Activated T-cell treated with anti-CD3 and anti-CD28 coated beads for 24 hours (primary cell): Measurements from ENCODE around the gene MRS2.
"Not testable (repeated sequence)": the region's sequence is repeated elsewhere in the genome, so short reads cannot be mapped to it uniquely, and the experiment has no call there.

ENCODE experiments used
- DNase-seq: peaks from one replicate; pipeline ENCODE4 v3.0.0-alpha.2; 2020; ENCODE audit warnings: low read depth

MRS2 gene, protein sequence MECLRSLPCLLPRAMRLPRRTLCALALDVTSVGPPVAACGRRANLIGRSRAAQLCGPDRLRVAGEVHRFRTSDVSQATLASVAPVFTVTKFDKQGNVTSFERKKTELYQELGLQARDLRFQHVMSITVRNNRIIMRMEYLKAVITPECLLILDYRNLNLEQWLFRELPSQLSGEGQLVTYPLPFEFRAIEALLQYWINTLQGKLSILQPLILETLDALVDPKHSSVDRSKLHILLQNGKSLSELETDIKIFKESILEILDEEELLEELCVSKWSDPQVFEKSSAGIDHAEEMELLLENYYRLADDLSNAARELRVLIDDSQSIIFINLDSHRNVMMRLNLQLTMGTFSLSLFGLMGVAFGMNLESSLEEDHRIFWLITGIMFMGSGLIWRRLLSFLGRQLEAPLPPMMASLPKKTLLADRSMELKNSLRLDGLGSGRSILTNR

DNA sequence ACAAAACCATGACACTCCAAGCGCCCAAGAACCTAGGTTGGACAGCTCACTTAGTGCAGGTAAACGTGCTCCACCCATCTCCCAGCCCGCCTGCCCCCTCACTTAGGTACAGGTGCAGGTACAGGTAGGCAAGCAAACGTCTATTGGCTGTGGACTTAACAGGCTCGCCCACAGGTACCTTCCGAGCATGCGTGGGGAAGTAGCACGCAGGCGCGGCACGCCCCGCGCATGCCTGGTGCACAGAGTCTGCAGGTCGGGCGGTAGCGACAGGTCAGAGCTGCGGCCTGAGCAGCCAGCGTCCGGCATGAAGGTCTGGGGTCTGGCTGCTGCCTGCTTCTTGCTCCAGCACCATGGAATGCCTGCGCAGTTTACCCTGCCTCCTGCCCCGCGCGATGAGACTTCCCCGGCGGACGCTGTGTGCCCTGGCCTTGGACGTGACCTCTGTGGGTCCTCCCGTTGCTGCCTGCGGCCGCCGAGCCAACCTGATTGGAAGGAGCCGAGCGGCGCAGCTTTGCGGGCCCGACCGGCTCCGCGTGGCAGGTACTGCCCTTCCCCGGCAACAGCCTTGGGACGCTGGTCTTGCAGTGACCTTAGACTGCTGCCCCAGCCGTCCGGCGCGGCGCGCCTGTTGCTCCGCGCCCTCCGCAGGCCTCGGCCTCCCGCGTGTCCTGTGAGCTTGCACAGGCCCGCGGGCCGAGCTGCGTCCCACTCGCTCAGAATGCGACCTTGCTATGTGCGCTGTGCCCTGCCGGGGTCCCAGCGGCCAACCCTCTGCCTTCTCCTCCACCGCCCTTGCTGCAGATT lies at the start of gene MRS2:
Gene MRS2, plus strand, starts transcription at position 240 of the 804 bp plus-strand sequence. Its CDS starts 111 bp downstream, at position 351.
- peak; percentile 80 for DNase-seq

DNA sequence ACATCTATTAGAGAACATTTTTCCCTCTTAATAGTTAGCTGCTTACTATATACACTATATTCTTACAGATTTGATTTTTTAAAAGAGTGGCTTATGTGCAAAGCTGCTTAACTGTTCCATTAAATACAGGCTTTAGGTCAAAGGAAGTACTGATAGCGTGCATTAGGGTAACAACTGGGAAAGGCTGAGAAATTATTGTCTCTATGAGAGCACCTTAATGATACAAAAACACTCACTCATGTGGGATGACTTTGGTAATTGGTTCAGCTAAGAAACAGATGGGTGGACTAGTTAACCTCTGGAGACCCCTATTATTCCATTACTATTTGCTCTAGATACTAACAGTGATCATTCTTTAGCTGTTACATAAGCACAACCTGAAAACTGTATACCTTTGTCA lies 48.9 kb upstream of the MRS2 start:
- no peak for DNase-seq

DNA sequence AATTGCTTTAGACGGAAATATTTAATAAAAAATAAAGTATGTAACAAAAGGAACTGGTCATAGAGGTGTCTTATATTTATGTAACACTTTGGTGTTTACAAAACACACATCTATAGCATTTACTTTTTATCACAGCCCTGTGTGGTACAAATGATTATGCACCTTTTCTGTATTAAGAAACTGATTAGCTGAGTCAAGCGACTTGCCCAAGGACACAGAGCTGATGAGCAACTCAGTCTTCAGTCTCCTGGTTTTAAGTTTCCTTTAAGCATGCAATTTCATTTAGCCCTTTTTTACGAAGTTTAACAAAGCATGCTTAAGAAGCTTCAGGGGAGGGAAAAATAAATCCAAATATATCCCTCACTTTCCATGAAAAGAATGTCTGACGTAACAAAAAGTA lies 47.3 kb upstream of the MRS2 start:
- no peak for DNase-seq

DNA sequence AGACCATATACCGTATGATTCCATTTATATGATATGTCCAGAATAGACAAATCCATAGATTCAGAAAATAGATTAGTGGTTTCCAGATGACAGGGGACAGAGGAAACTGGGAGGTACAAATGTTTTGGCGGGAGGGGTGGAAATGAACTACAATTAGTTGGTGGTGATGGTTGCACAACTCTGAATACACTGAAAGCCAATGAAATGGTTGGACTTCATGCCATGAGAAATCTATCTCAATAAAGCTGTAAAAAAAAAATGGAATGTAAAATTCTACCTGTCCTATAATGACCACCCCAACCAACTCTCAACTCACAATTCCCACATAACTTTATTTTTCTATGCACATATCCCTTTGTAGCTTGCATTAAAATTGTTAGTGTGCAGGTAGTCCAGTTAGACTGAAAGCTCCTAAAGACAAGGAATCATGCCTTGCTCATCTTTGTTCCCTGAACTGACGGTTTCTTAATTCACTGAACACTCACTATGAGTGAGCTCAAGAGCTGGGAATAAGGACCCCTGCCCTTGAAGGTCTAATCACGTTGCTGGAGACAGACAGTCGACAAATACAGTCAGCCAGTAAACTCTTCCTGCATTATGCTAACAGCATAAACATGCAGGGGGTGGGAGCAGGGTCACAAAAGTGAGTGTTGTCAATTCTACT lies 46.3 kb upstream of the MRS2 start:
- no peak for DNase-seq

DNA sequence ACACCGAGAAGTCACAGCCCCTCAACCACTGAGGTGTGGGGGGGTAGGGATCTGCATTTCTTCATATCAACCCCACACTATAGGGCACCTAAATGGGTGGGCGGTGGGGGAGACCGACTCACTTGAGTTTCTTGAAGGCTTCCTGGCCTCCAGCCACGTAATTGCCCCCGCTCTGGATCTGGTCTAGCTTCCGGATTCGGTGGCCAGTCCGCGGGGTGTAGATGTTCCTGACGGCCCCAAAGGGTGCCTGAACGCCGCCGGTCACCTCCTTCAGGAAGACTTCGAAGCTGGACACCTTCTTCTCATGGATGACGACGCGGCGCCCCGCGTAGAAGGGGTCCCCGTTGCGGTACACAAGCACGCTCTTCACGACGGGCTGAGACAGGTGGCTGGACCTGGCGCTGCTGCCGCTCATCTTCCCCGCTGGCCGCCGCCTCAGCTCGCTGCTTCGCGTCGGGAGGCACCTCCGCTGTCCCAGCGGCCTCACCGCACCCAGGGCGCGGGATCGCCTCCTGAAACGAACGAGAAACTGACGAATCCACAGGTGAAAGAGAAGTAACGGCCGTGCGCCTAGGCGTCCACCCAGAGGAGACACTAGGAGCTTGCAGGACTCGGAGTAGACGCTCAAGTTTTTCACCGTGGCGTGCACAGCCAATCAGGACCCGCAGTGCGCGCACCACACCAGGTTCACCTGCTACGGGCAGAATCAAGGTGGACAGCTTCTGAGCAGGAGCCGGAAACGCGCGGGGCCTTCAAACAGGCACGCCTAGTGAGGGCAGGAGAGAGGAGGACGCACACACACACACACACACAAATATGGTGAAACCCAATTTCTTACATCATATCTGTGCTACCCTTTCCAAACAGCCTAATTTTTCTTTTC lies 45.2 kb upstream of the MRS2 start, which contains the start of gene DCDC2:
Gene DCDC2, minus strand, starts transcription at position 724 of the 883 bp plus-strand sequence. Its CDS starts 309 bp downstream, at position 415.
- no peak for DNase-seq

DNA sequence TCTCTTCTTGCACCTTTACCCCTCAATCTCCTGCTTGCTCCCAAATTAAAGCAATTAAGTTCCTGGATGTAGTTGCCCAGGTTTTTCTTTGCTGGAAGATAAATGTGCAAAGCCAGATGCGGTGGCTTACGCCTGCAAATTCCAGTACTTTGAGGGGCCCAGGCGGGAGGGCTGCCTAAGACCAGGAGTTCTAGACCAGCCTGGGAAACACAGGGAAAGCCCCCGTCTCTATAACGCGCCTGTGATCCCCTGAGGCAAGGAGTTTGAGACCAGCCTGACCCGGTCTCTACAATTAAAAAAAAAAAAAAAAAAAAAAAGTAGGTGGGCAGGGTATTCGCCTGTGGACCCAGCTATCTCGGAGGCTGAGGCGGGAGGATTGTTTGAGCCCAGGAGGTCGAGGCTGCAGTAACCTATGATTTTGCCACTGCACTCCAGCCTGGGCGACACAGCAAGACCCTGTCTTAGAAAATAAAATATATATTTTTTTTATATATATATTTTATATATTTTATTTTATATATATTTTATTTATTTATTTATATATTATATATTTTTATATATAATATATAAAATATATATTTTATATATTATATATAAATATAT lies 44.4 kb upstream of the MRS2 start:
- DNase-seq = no peak

DNA sequence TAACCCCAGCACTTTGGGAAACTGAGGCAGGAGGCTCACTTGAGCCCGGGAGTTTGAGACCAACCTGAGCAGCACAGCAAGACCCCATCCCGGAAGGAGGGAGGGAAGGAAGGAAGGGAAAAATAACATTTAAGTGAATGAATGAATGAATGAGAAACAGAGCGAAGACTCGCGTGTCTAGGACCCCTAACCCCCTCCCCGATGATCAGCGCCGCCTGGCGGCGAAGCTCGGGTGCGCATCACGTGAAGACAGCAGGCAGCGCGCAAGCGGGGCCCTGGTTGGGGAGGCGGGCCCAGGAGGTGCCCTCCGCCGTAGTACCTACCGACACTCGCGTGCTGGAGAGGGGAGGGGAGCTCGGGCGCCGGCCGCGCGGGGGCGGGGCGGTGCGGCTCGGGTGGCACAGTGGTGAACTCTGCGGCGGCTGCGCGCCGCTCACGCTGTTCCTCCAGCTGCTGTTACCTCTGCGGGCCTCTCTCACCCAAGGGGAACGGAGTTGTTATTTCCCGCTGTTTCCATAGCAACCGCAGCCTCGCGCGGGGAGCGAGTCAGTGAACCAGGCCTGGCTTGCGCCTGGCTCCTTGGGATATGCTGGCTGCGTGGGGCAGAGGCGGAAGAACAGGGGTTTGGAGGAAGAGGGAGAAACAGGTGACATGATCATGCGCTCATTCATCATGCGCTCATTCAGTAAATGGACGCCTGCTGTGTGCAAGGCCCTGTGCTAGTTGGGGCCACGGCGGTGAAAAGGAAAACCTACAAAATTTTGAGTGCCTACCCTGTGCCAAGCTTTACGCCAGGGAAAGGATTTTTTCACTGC lies 42.9 kb upstream of the MRS2 start:
- DNase-seq = peak; percentile 74

DNA sequence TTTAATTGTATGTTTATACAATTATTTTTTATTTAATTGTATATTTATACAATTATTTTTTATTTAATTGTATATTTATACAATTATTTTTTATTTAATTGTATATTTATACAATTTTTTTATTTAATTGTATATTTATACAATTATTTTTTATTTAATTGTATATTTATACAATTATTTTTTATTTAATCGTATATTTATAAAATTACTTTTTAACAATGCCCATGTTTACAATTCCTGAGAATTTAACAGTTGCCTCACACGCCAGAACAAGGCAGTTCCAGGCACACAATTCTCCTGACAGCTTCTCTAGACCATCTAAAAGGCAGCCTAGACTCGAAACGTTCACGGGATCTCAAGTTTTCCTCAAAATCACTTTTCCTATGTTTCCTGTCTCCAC lies 40.4 kb upstream of the MRS2 start:
- not testable (repeated sequence) for DNase-seq

DNA sequence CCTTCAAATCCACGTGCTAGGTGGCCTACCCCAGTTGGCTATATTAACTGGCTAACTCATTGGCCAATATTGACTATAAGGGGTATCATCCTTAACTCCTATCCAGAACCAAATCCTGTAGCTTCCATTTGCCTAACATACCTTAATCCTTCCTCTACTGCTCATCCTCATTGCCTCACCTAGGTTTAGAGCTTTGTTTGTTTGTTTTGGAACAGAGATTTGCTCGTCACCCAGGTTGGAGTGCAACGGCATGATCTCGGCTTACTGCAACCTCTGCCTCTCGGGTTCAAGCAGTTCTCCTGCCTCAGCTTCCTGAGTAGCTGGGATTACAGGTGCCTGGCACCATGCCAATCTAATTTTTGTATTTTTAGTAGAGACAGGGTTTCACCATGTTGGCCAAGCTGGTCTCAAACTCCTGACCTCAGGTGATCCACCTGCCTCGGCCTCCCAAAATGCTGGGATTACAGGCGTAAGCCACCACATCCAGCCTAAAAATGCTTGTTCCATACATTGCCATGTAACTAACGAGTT lies 37.6 kb upstream of the MRS2 start:
- DNase-seq = not testable (repeated sequence)

DNA sequence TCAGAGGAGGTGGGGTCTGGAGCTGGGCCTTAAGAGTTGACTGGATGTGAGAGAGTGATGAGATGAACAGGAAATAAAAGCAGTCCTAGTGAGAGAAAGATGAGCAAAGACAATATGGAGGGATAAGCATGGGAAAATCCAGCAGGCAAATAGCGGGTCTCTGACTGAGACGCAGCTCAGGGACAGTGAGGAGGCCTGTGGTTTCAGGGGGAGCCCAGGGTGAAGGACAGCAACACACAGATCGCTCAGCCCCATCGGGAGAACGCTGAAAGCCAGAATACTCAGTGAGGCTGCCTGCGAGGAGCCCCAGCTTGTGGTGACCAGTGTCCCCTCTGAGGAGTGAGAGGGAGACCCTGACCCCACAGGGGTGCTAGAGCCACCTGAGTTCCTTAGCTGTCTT lies 28.1 kb upstream of the MRS2 start:
- DNase-seq = no peak

DNA sequence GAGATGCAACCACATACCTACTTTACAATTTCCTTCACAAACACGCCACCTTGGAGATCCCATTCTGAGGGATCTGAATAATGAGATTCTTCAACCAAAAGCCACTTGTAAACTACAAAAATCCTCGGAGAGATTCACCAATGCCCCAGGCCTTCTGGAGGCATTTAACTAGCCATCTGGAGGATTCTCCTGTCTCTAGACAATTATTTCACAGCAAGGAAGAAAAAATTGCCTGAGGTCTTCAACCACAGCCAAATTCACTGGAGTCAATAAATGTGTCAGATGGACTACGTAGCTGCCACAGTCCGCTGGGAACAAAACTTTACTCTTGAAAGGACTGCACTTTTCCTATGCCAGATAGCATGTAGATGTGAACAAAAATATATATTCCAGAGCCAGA lies 25.9 kb upstream of the MRS2 start:
- DNase-seq = no peak

DNA sequence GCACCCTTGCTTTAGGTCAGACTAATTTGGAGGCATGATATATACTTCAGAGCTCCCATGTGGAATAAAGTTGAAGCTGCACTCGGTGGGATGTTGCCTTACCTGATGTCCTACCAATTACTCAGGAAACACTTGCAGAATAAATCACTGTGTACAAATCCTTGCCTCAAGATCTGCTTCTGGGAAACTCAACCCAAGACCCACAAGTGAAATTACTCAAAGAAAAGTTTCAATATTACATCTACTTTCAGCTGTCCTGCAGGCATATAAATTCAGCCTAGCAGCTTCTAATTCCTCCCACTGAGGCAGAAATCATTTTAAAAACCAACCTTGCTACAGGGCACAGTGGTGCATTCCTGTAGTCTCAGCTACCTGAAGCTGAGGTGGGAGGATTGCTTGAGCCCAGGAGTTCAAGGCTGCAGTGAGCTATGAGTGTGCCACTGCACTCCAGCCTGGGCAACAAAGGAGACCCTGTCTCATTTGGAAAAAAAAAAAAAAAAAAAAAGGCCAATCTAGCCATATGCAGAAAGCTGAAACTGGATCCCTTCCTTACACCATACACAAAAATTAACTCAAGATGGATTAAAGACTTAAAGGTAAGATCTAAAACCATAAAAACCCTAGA lies 24.2 kb upstream of the MRS2 start:
- no peak for DNase-seq

DNA sequence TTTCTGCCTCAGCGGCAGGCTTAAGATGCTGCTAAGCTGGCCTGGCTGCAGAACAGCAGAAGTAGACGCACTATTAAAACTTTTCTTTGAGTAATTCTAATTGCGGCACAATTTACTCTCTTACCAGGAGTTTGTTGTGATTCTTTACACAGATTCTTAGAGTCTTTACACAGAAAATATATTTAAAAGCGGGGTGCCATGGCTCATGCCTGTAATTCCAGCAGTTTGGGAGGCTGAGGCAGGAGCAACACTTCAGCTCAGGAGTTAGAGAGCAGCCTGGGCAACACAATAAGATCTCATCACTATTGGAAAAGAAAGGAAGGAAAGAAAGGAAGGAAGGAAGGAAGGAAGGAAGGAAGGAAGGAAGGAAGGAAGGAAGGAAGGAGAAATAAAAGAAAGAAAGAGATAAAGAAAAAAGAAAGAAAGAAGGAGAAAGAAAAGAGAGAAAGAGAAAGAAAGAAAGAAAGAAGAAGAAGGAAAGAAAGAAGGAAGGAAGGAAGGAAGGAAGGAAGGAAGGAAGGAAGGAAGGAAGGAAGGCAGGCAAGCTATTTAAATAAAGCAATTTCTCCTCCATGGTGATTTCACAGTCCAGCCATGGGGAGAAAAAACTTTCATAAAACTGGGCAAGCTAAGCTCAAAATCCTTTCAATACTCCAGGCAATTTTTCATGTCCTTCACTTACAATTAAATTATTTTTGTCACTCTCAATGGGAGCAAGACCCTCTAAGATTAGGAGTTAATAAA lies 21.1 kb upstream of the MRS2 start:
- DNase-seq = no peak

DNA sequence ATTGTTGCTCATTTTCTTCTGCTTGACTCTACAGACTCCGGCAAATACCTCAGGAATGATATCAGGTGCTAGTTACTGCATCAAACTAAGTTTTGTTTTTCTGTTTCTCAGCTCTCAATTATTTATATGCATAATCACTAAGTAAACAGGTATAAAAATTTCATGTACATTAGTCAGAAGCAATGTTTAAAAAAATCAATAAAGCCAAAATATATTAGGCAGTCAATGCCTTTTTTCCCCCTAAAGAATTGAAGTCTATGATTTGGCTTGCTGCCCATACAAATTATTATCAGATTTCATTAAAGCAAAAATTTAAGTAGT lies 20.6 kb upstream of the MRS2 start:
- DNase-seq = no peak

DNA sequence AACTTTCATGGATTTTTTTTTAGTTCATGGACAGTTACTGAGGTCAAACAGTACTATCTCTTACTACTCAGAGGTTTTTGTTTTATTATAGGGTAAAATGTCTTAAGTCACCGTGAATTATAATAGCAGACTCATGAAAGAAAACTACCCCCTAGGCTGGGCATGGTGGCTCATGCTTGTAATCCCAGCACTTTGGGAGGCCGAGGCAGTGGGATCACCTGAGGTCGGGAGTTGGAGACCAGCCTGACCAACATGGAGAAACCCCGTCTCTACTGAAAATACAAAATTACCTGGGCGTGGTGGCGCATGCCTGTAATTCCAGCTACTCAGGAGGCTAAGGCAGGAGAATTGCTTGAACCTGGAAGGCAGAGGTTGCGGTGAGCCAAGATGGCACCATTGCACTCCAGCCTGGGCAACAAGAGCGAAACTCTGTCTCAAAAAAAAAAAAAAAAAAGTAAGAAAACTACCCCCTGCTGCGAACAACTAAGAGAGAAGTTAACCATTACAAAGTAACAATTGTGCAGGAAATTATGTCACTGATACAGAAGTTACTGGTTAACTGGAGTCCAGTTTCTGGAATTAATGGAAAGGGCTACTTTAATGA lies 19.7 kb upstream of the MRS2 start:
- DNase-seq = not testable (repeated sequence)

DNA sequence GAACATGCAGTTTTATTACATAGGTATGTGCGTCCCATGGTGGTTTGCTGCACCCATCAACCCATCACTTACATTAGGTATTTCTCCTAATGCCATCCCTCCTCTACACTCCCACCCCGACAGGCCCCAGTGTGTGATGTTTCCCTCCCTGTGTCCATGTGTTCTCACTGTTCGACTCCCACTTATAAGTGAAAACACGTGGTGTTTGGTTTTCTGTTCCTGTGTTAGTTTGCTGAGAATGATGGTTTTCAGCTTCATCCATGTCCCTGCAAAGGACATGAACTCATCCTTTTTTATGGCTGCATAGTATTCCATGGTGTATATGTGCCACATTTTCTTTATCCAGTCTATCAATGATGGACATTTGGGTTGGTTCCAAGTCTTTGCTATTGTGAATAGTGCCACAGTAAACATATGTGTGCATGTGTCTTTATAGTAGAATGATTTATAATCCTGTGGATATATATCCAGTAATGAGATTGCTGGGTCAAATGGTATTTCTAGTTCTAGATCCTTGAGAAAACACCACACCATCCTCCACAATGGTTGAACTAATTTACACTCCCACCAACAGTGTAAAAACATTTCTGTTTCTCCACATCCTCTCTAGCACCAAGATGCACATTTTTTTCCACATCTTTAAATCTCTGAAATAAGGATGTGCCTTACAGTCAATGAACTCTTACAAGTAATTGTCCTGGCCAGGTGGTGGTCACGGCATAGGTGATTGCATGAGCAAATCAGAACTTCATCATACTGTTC lies 18.2 kb upstream of the MRS2 start:
- not testable (repeated sequence) for DNase-seq

DNA sequence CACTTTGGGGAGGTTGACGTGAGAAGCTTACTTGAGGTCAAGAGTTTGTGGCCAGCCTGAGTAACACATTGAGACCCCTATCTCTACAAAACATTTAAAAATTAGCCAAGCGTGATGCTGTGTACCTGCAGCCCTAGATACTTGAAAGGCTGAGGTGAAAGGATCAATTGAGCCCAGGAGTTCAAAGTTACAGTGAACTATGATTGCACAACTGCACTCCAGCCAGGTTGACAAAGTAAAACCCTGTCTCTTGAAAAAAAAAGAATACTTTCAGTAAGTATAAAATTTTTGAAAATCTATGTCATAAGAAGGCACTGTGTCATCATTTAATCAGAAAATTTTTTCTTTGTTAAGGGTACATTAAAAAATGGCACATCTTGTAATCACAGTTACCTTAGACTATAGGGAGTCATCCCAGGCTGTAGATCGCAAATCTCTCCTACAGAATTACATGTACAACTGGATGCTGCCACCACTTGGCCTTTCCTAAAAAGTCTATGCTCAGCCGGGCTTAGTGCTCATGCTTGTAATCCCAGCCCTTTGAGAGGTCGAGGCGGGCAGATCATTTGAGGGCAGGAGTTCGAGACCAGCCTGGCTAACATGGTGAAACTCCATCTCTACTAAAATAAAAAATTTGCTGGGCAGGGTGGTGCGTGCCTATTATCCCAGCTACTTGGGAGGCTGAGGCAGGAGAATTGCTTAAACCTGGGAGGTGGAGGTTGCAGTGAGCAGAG lies 17.0 kb upstream of the MRS2 start:
- DNase-seq = no peak
